OCI-LY1 (cell line): ENCODE data around the gene RFC1.

Experiments used
- CTCF ChIP-seq: fragments of 200-600 bp; sonication (generic), shearing (Covaris generic); IDR thresholded peaks from 2 replicates; pipeline ENCODE4 v1.5.1; 2017; ENCODE audit warnings: mild to moderate bottlenecking, antibody characterized with exemption, low read length, moderate library complexity, mixed read lengths
- EZH2 ChIP-seq: fragments of 200-600 bp; sonication (generic), shearing (Covaris generic); IDR thresholded peaks from 2 replicates; pipeline ENCODE4 v1.8.0; 2017; ENCODE audit warnings: borderline replicate concordance, mixed run types, mild to moderate bottlenecking, antibody characterized with exemption, low read length, moderate library complexity, mixed read lengths

GRCh38 chr4:39390603-39391002, 24.4 kb upstream of the RFC1 start:
- no peak for TF ChIP-seq CTCF
- no peak for TF ChIP-seq EZH2
